ENCODE results near the gene MAPRE3. TPM values are rescaled to one million over a fixed set of nuclear protein-coding genes. Genes with fewer than 3 reads are reported as not detected.

The MAPRE3 gene
- total RNA-seq, 1 experiment from 2014 or later: 10.3 TPM

DNA sequence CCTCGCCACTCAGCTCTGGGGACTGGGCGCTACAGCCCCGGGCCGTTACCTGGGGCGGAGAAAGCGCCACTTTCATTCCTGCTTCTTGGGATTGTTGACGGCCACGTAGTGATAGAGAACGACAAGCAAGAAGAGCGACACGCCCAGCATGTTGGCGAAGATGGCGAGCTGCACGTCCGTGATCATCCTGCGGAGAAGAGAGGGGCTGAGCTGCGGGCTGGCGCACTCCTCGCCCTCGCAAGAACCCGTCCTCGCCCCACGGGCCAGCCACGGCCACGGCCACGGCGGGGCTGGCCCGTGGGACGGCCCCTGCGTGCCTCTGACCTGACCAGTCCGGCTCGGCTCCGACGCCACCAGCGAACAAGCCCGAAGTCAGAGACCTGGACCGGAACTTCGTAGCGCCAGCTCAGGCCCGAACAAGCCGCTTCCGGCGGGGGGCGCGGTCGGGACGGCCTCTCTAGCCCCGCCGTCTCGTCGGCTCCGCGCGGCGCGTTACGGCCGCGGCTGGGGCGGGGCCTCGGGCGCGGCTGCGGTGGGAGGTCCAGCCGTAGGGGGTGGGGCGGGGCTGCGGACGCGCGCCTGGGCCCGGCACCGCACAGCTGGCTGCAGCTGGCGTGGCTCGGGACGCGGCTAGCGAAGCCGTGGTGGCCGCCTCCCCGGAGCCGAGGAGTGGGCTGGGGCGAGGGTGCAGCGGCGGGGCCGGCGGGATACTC, 101.0 kb downstream of the MAPRE3 start, which contains the start of gene OST4 (continued):
- no peak for TF ChIP-seq ZNF423 (CRISPR knock-in tag; IDR thresholded peaks at IDR 0.05)
- TF ChIP-seq TCF7 (CRISPR knock-in tag; IDR thresholded peaks at IDR 0.05; ENCODE audit: low read depth): no peak

DNA sequence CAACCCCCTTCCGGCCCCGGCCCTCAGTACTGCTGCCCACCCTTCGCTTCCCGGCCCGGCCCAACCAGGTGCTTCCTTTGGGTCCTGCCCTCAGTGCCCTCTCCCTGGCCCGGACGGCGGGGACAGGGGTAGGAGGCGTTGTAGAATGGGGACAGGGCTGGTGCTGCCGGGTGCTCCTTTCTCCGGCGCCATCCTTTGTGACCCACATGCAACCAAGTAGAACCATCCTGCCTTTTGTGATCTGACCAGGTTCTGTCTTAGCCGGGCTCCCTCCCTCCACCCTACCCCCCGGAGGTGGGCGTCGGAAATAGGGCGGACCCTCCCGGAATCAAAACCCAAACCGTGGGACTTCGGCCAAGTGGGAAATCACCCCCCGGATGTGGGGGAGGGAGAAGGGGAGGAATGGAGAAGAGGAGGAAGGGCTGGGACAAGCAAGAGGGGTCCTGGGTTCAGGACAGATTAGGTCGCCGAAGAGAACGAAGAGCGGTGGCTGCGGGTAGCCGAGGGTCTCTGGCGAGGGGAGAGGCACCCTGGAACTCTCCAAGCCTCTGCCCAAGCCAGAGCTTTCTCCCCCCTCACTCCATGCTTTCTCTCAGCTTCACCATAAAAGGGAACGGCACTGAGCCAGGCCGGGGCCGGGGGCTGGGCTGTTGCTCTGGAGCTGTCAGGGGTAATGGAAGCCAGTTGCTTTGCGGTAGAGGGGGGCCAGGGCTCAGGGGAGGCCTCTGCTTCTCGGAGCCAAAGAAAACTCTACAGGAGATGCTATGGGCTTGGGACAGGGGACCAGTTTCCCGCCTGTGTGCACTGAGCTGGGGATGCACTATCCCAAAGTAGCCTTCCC, 101.8 kb downstream of the MAPRE3 start:
- TF ChIP-seq, protein P1, sequence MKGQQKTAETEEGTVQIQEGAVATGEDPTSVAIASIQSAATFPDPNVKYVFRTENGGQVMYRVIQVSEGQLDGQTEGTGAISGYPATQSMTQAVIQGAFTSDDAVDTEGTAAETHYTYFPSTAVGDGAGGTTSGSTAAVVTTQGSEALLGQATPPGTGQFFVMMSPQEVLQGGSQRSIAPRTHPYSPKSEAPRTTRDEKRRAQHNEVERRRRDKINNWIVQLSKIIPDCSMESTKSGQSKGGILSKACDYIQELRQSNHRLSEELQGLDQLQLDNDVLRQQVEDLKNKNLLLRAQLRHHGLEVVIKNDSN (CRISPR knock-in tag; IDR thresholded peaks at IDR 0.05): 0 out of 2 replicates have a peak, but pooled peaks have one; percentile 17
- TF ChIP-seq, protein P2, sequence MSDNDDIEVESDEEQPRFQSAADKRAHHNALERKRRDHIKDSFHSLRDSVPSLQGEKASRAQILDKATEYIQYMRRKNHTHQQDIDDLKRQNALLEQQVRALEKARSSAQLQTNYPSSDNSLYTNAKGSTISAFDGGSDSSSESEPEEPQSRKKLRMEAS (CRISPR knock-in tag; IDR thresholded peaks at IDR 0.05): peak; percentile 28; the same call in 1 of the 2 replicates
- TF ChIP-seq, protein P3, sequence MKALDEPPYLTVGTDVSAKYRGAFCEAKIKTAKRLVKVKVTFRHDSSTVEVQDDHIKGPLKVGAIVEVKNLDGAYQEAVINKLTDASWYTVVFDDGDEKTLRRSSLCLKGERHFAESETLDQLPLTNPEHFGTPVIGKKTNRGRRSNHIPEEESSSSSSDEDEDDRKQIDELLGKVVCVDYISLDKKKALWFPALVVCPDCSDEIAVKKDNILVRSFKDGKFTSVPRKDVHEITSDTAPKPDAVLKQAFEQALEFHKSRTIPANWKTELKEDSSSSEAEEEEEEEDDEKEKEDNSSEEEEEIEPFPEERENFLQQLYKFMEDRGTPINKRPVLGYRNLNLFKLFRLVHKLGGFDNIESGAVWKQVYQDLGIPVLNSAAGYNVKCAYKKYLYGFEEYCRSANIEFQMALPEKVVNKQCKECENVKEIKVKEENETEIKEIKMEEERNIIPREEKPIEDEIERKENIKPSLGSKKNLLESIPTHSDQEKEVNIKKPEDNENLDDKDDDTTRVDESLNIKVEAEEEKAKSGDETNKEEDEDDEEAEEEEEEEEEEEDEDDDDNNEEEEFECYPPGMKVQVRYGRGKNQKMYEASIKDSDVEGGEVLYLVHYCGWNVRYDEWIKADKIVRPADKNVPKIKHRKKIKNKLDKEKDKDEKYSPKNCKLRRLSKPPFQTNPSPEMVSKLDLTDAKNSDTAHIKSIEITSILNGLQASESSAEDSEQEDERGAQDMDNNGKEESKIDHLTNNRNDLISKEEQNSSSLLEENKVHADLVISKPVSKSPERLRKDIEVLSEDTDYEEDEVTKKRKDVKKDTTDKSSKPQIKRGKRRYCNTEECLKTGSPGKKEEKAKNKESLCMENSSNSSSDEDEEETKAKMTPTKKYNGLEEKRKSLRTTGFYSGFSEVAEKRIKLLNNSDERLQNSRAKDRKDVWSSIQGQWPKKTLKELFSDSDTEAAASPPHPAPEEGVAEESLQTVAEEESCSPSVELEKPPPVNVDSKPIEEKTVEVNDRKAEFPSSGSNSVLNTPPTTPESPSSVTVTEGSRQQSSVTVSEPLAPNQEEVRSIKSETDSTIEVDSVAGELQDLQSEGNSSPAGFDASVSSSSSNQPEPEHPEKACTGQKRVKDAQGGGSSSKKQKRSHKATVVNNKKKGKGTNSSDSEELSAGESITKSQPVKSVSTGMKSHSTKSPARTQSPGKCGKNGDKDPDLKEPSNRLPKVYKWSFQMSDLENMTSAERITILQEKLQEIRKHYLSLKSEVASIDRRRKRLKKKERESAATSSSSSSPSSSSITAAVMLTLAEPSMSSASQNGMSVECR (CRISPR knock-in tag; IDR thresholded peaks at IDR 0.05; ENCODE audit: borderline replicate concordance): peak; percentile 21; the same call in 1 of the 2 replicates
- TF ChIP-seq, protein P4, sequence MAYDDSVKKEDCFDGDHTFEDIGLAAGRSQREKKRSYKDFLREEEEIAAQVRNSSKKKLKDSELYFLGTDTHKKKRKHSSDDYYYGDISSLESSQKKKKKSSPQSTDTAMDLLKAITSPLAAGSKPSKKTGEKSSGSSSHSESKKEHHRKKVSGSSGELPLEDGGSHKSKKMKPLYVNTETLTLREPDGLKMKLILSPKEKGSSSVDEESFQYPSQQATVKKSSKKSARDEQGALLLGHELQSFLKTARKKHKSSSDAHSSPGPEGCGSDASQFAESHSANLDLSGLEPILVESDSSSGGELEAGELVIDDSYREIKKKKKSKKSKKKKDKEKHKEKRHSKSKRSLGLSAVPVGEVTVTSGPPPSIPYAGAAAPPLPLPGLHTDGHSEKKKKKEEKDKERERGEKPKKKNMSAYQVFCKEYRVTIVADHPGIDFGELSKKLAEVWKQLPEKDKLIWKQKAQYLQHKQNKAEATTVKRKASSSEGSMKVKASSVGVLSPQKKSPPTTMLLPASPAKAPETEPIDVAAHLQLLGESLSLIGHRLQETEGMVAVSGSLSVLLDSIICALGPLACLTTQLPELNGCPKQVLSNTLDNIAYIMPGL (CRISPR knock-in tag; IDR thresholded peaks at IDR 0.05): peak; percentile 17; the same call in 1 of the 2 replicates
- TF ChIP-seq, protein P5, sequence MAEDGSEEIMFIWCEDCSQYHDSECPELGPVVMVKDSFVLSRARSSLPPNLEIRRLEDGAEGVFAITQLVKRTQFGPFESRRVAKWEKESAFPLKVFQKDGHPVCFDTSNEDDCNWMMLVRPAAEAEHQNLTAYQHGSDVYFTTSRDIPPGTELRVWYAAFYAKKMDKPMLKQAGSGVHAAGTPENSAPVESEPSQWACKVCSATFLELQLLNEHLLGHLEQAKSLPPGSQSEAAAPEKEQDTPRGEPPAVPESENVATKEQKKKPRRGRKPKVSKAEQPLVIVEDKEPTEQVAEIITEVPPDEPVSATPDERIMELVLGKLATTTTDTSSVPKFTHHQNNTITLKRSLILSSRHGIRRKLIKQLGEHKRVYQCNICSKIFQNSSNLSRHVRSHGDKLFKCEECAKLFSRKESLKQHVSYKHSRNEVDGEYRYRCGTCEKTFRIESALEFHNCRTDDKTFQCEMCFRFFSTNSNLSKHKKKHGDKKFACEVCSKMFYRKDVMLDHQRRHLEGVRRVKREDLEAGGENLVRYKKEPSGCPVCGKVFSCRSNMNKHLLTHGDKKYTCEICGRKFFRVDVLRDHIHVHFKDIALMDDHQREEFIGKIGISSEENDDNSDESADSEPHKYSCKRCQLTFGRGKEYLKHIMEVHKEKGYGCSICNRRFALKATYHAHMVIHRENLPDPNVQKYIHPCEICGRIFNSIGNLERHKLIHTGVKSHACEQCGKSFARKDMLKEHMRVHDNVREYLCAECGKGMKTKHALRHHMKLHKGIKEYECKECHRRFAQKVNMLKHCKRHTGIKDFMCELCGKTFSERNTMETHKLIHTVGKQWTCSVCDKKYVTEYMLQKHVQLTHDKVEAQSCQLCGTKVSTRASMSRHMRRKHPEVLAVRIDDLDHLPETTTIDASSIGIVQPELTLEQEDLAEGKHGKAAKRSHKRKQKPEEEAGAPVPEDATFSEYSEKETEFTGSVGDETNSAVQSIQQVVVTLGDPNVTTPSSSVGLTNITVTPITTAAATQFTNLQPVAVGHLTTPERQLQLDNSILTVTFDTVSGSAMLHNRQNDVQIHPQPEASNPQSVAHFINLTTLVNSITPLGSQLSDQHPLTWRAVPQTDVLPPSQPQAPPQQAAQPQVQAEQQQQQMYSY (CRISPR knock-in tag; IDR thresholded peaks at IDR 0.05): no peak
- Mint-ChIP-seq H3K4me3 (peak overlapping the region; percentile 94), H3K4me1 (peaks cover 11% of the 10 kb centered on the region), H3K36me3 (peaks cover 28% of the 10 kb centered on the region), H3K27me3 (ENCODE audit: low read depth) (peaks cover 7% of the 10 kb centered on the region), H3K9me3 (no peaks in the 10 kb centered on the region), H3K27ac (peak overlapping the region; percentile 84)
- ChIA-PET CTCF (interaction anchor here (0.6 to 4.5 kb wide), 16 partner anchors 9 to 226 kb away, joined by 3 to 50 read pairs (median 6); partner anchors contain the start of genes AGBL5, KHK and PREB), POLR2A (interaction anchor here (1.0 to 3.2 kb wide), 9 partner anchors 9 to 140 kb away, joined by 3 to 27 read pairs (median 5); partner anchors contain the start of genes AGBL5, KHK, SLC5A6 and TMEM214)
- DNase-seq (ENCODE audit: low spot score) (peak; percentile 57), ATAC-seq (peak; percentile 69)

Measured in WTC11 (cell line).